ENCODE results near the gene ALOX5.

DNA sequence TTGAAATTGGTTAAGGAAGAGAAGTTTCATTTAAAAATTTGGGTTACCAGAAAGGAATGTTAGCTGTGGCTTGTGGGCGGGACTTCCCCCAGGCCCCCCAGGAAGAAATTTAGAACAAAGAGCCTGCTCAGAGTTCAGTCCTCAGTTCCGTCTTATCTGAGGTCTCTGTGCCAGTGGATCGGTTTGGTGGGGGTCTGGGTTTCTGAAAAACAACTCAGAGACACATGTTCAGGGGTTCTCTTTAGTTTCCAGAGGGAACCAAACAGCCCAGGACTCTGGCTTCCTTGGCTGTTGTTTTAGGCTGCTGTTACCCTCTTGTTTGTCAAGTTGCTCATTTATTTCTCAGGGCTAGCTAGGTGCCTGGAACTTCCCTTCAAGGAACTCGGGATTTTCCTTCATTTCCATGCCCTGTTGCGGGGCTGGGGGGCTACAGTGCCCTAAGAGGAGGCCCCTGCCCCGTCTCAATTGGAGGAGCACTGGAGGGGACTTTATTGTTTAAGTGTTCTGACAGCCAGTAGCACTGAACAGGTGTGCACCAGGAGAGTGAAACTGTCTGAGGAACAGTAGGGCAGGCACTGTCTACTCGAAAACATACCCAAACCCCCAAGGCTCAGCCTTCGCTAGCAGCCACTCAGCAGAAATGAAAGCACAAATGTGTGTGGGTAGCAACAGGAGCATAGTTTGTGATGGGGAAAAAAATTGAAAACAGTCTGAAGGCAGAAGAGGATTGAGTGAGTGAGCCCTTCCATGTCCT is 59.9 kb downstream of the ALOX5 start:
- TF ChIP-seq, protein P1, sequence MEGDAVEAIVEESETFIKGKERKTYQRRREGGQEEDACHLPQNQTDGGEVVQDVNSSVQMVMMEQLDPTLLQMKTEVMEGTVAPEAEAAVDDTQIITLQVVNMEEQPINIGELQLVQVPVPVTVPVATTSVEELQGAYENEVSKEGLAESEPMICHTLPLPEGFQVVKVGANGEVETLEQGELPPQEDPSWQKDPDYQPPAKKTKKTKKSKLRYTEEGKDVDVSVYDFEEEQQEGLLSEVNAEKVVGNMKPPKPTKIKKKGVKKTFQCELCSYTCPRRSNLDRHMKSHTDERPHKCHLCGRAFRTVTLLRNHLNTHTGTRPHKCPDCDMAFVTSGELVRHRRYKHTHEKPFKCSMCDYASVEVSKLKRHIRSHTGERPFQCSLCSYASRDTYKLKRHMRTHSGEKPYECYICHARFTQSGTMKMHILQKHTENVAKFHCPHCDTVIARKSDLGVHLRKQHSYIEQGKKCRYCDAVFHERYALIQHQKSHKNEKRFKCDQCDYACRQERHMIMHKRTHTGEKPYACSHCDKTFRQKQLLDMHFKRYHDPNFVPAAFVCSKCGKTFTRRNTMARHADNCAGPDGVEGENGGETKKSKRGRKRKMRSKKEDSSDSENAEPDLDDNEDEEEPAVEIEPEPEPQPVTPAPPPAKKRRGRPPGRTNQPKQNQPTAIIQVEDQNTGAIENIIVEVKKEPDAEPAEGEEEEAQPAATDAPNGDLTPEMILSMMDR (IDR thresholded peaks at IDR 0.05) = no peak
- no peak for TF ChIP-seq POLR2AphosphoS5 (IDR thresholded peaks at IDR 0.05; ENCODE audit: insufficient read depth in 1 of 2, low read depth in 1 of 2)
- TF ChIP-seq POLR2A (IDR thresholded peaks at IDR 0.05) = no peak
